A549 (cell line): ENCODE measurements around the gene SORL1.

Experiments
- EP300 ChIP-seq, 2 experiments: fragments of >200 bp; sonication (Bioruptor Twin); formaldehyde crosslinking; IDR thresholded peaks; 2 replicates in 1 of 2; 3 replicates in 1 of 2; pipeline ENCODE4 v1.6.1; 2016 to 2017
- KDM1A ChIP-seq: fragments of 200-600 bp; sonication (generic); IDR thresholded peaks from 2 replicates; pipeline ENCODE4 v1.6.1; 2016; ENCODE audit warnings: low read depth, mild to moderate bottlenecking
- MAZ ChIP-seq: fragments of 150-350 bp; IDR thresholded peaks from 2 replicates; pipeline ENCODE4 v1.6.1; 2014; ENCODE audit warnings: antibody characterized with exemption, low read depth, low read length, borderline replicate concordance
- POLR2A ChIP-seq: IDR thresholded peaks from 2 replicates; pipeline ENCODE4 v1.6.1; 2012; ENCODE audit warnings: mild to moderate bottlenecking, low read length
- RCOR1 ChIP-seq: fragments of 150-350 bp; IDR thresholded peaks from 2 replicates; pipeline ENCODE4 v1.6.1; 2014; ENCODE audit warnings: antibody characterized with exemption, low read length, low read depth
- RFX5 ChIP-seq: fragments of 450-650 bp; IDR thresholded peaks from 2 replicates; pipeline ENCODE4 v1.7.1; 2014; ENCODE audit warnings: antibody characterized with exemption, mild to moderate bottlenecking, moderate library complexity
- SMC3 ChIP-seq: fragments of >200 bp; sonication (Bioruptor Twin); formaldehyde crosslinking; IDR thresholded peaks from 3 replicates; pipeline ENCODE4 v1.6.1; 2018; ENCODE audit warnings: inconsistent platforms
- TF ChIP-seq, protein P1 (sequence below): fragments of >200 bp; sonication (Bioruptor Twin); formaldehyde crosslinking; IDR thresholded peaks from 3 replicates; pipeline ENCODE4 v1.5.1; 2016
- TF ChIP-seq, protein P2 (sequence below): IDR thresholded peaks from 2 replicates; pipeline ENCODE4 v1.6.1; 2012
- TF ChIP-seq, protein P3 (sequence below): fragments of 450-650 bp; IDR thresholded peaks from 2 replicates; pipeline ENCODE4 v1.6.1; 2014; ENCODE audit warnings: antibody characterized with exemption

DNA sequence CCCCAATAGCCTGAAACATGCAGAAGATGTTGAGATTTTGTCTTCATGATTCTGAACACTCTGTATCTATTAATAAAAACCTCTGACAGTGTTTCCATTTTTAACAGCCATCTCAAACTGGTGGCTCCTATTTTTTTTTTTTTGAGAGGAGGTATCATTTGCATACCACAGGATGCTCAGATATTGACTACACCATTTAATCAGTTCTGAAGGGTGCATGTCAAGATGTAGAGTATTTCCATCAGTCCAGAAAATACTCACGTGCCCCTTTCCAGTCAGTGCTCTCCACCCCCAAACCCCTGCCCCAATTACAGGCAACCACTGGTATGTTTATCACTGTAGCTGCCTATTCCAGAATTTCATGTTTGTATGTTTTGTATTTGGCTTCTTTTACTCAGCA is 85.9 kb downstream of the SORL1 start:
- TF ChIP-seq, protein P1, sequence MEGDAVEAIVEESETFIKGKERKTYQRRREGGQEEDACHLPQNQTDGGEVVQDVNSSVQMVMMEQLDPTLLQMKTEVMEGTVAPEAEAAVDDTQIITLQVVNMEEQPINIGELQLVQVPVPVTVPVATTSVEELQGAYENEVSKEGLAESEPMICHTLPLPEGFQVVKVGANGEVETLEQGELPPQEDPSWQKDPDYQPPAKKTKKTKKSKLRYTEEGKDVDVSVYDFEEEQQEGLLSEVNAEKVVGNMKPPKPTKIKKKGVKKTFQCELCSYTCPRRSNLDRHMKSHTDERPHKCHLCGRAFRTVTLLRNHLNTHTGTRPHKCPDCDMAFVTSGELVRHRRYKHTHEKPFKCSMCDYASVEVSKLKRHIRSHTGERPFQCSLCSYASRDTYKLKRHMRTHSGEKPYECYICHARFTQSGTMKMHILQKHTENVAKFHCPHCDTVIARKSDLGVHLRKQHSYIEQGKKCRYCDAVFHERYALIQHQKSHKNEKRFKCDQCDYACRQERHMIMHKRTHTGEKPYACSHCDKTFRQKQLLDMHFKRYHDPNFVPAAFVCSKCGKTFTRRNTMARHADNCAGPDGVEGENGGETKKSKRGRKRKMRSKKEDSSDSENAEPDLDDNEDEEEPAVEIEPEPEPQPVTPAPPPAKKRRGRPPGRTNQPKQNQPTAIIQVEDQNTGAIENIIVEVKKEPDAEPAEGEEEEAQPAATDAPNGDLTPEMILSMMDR, result no peak
- TF ChIP-seq EP300 (IDR thresholded peaks at IDR 0.05) (no peak), RCOR1 (no peak), MAZ (no peak), POLR2A (no peak), SMC3 (no peak), KDM1A (no peak), RFX5 (no peak)
- TF ChIP-seq, protein P2, sequence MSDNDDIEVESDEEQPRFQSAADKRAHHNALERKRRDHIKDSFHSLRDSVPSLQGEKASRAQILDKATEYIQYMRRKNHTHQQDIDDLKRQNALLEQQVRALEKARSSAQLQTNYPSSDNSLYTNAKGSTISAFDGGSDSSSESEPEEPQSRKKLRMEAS, result no peak
- TF ChIP-seq, protein P3, sequence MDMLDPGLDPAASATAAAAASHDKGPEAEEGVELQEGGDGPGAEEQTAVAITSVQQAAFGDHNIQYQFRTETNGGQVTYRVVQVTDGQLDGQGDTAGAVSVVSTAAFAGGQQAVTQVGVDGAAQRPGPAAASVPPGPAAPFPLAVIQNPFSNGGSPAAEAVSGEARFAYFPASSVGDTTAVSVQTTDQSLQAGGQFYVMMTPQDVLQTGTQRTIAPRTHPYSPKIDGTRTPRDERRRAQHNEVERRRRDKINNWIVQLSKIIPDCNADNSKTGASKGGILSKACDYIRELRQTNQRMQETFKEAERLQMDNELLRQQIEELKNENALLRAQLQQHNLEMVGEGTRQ, result no peak
